GM18858 (cell line): ENCODE results near the gene ASTN2.

Experiments used
- ATAC-seq: cut with Tn5 transposase; IDR thresholded peaks from one replicate; pipeline ENCODE4 v1.9.1; 2021; ENCODE audit not compliant: unreplicated experiment

ASTN2 gene, protein sequence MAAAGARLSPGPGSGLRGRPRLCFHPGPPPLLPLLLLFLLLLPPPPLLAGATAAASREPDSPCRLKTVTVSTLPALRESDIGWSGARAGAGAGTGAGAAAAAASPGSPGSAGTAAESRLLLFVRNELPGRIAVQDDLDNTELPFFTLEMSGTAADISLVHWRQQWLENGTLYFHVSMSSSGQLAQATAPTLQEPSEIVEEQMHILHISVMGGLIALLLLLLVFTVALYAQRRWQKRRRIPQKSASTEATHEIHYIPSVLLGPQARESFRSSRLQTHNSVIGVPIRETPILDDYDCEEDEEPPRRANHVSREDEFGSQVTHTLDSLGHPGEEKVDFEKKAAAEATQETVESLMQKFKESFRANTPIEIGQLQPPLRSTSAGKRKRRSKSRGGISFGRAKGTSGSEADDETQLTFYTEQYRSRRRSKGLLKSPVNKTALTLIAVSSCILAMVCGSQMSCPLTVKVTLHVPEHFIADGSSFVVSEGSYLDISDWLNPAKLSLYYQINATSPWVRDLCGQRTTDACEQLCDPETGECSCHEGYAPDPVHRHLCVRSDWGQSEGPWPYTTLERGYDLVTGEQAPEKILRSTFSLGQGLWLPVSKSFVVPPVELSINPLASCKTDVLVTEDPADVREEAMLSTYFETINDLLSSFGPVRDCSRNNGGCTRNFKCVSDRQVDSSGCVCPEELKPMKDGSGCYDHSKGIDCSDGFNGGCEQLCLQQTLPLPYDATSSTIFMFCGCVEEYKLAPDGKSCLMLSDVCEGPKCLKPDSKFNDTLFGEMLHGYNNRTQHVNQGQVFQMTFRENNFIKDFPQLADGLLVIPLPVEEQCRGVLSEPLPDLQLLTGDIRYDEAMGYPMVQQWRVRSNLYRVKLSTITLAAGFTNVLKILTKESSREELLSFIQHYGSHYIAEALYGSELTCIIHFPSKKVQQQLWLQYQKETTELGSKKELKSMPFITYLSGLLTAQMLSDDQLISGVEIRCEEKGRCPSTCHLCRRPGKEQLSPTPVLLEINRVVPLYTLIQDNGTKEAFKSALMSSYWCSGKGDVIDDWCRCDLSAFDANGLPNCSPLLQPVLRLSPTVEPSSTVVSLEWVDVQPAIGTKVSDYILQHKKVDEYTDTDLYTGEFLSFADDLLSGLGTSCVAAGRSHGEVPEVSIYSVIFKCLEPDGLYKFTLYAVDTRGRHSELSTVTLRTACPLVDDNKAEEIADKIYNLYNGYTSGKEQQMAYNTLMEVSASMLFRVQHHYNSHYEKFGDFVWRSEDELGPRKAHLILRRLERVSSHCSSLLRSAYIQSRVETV (N-terminal part only)

DNA sequence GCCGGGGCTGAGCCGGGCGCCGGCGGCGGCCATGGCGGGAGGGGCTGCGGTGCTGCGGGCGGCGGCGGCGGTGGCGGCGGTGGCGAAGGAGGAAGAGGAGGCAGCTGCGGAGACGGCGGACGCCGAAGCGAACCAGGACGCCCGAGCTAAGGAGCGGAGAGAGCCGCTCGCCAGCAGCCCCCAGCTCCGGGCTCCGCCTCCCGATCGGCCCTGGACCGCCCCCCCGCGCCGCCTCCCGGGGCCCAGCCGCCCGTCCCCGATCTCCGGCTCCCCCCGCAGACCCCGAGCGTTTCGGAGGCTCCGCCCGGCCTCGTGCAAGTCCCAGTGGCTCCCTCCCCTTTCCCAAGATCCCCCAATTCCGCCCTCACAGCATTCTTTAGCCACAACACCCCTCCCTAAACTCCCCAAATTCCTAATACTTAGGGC, at the start of gene ASTN2:
Gene ASTN2, minus strand, starts transcription at position 152 of the 426 bp plus-strand sequence. Its CDS starts 119 bp downstream, at position 33.
- ATAC-seq: no peak

DNA sequence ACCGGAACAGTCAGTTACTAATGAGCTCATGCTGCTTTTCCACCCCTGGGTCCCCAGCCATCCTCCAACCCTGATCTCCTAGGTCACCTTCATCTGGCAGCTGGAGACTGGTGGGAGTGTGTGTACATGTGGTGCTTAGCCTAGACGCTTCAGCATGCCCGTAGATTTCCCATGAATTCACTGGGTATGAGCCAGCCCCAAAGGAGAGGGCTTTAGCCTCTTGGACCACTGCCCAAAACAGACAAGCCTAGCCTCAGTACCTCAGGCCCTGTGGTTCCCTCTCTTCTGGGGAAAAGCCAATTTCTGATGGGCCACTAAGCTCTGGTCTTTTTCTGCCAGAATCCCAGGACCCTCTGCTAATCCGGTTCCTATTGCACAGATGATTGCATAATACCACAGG, 48.0 kb upstream of the ASTN2 start:
- no peak for ATAC-seq

DNA sequence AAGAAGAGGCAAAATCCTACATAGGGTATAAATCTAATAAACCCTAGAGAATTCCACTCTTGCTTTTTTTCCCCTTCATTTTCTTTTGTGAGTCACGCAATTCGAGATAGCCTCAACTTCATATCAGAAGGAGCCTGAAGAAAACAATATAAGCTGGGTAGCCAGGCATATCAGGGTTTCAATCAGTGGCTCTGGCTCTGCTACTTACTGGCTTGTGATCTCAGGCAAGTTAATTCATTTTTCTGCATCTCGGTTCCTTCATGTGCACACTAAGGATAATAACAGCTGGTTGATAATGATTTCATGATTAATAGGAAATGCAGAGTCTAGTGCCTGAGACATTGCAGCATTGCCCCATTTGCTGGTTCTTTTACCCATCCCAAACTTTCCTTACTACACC, 46.5 kb upstream of the ASTN2 start:
- ATAC-seq: no peak

DNA sequence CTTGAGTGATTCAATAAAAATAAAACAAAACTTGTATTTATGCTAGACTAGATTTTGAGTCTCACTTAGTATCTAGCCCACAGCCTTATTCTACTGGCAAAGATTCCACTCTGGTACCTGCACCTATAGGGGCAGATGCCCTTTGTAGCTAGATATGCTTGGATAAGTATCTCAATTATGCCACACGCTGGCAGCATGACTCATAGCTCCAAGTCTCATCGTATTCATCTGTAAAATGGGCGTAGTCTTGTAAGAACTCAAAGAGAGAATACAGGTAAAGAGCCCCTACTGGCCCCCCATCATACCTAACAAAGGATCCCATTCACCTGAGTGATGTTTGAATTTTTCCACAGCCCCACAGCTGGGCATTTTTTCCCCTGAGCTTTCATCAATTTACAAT, 45.9 kb upstream of the ASTN2 start:
- no peak for ATAC-seq

DNA sequence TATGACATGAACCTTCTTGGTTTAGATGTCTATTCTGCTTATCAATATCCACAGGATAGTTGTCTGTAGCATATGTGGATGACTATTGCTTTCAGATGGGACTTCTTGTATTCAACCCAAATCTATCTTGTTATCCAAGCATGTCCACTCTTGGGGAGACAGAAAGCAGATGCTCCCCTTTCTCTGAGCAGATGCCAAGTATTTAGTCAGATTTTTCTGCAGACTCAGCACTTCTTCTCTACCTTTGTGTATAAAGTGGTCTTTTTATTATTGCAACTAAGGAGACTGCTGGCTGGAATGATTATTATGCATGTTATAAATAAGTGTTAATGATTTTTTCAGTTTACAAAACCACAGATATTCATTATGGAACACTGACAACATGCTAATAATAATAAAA, 45.1 kb upstream of the ASTN2 start:
- no peak for ATAC-seq

DNA sequence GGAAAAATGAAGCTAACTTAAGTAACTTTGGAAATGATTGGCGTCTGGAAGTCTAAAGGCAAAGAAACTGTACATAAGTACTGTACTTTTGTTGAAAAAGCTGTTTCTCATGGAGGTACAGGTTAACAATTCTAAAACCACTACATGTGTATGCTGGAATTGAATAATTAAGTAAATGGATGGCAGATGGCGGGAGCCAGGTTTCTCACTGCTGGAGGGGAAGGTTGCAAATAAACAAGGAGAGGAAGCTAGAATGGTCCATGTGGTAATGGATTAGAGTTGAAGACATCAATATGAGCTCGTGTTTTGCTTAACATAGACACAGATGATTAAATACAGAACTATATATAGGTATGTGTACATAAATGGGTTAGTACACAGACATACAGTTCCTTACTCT, 43.2 kb upstream of the ASTN2 start:
- no peak for ATAC-seq

DNA sequence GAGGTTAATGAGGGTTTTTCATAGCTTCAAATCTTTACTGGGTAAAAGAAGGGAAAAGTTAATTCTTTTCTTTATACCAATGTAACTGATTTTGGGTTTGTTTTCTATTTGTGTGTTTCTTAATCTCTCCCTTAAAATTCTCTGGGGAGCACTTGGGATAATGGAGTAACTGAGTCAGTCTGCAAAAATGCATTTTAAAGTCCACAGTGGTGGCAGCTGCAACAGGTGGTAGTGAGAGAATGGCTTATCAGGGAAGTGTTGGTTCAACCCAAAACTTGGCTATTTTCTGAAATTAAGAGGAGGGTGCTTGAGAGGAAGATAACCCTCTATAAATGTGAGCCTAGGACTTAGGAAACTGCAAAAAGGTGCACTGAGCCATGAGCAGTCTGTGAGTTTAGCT, 39.9 kb upstream of the ASTN2 start:
- no peak for ATAC-seq

DNA sequence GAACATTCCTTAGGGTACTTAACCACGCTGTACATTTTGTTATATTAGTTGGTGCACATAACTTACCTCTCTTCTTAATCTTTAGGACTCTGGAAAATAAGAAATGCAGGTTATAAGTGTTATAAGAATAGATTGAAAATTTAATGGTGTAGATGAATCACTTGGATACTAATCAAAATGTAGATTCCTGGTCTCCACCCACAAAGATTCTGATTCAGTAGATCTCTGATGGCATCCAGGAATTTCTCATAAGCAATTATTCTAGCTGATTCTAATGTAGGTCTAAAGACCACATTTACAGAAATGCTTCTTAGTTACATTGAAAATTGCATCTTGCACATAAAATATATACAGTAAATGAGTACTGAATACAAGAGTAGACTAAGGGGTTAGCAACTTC, 38.9 kb upstream of the ASTN2 start:
- ATAC-seq: no peak

DNA sequence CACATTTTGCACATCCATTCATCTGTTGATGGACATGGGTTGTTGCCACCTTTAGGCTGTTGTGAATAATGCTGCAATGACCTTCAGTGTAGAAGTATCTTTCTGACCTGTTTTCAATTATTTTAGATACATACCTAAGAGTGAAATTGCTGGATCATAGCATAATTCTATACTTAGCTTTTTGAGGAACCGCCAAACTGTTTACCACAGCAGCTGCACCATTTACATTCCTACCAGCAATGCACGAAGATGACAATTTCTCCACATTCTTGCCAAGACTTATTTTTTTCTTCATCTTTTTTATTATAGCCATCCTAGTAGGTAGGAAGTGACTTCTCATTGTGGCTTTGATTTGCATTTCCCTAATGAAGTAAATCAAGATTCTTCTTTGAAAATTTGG, 36.5 kb upstream of the ASTN2 start:
- ATAC-seq: no peak

DNA sequence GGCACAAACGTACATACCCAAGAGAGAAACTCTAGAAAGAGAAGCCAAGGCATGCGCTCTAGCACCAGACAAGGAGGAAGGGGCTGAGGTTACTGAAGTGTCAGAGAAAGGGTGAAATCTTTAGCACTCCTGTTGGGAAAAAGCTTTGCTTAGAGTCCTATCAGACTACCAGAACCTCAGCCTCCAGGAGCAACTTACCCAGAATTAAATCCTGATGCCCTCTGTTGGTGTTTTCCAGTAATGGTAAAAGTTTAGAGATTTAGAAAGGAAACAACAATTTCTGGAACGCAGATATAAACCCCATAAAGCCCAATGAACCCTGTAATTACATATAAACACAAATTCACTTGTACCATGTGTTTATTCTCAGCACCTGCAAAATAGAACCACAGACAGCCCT, 33.2 kb upstream of the ASTN2 start:
- ATAC-seq: no peak

DNA sequence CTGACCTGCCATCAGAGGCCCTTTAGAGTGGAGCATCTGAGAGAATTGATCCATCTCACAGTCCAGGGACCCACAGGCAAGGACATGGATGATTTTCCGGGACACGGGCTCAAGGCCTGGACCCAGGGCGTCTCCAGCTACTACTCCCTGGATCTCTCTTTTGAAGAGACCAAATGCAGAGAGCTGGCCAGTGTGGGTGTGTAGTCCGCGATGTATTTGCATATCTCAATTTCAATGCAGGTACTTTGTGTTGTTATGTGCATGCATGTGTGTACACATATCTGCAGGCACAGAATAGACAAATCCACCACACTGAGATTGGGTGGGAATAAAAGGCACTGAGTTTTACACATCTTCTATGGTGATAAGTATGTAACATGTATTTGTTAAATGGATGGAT, 30.8 kb upstream of the ASTN2 start:
- ATAC-seq: no peak

DNA sequence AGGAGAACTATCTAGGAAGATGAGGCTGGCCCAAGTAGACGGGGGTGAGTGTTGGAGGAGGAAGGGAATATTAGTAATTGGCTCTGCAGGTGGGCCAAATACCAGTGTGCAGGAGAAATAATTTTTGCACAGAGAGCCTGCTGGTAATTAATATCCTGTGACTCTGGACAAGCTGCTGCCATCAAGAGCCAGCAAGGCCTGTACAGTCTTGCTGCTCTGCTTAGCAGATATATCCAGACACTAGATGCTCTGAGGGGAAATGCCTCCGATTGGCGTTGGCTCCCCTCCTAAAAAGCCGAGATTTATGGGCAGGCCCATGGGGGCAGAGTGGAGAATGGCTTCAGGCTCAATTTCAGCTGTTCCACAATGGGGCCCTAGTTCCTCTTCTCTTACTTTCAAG, 29.6 kb upstream of the ASTN2 start:
- ATAC-seq: no peak

DNA sequence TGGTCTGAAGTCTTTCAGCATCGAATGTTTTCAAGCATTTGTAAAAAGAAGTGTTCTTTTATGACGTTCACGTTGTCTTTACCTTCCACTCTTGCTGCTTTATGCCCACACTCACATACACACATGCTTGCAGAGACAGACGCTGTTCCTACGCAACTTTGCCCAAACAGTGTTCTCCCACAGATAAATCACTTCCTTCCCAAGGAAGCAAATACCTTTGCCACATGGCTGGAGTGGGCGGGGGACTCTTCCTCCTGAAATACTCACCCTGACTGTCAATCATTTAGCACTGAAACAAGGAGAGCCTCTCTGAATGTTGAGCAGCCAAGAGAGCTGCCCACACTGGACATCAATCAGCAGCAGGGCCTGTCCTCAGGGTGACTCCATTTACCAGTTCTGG, 22.4 kb upstream of the ASTN2 start:
- ATAC-seq: no peak

DNA sequence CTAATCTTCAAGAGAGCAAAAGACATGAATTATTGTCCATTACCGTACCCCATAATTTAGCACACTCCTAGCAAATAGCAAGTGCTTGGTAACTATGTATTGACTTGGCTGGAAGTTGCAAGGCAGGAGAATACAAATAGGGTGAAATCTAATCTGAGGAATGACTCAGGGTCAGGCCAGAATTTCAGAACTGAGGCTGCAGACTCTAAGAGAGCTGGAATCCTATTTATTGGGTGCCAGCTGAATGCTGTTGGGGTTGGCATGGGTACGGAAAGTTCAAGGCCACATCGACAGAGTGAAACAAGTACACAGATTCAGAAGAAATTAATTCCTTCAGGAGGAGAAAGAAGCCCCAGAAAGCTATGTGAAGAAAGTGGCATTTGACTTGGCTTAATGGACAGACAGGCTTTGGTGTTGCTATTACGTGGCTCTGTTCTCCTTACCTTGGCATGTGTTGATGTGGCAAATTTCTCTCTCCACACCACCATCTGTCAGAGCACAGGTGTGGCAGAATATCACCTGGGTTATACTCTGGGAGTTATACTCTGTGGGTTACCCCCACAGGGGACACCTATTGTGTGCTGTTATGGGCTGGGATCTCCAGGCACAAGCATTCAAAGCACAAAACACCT, 20.9 kb upstream of the ASTN2 start:
- no peak for ATAC-seq

DNA sequence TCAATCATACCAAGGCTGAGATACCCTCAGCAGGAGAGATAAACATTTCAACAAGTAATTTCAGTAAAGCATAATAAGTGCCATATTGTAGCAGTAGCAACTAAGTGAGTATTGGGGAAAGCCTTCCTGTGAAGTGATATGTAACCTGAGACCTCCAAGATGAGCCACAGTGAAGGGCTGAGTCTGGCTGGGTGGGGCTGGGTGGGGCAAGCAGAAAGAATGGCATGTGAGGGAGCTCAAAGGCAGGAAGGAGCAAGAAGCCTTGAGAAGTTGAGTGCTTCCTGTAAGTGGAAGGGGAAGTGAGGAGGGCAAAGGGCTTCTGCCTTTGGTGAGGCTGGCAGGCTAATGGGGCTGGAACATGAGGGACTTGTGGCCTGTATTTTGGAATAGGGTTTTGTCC, 19.7 kb upstream of the ASTN2 start:
- no peak for ATAC-seq

DNA sequence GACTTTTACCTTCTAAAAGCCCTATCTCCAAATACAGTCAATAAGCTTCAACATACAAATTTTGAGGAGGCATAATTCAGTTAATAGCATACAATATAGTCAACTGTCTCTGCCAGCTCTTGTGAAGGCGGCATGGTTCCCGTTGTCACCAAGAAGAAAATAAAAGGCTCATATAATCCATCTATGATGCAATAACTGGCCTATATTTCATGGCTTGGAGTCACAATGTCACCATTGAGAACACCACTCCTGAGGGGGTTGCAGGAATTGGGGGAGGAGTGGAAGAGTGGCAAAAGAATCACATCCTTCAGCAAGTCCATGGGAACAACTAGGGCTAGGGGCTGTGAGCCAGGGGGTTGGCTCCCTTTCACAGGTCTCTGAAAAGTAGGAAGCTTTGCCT, 16.0 kb upstream of the ASTN2 start:
- no peak for ATAC-seq

DNA sequence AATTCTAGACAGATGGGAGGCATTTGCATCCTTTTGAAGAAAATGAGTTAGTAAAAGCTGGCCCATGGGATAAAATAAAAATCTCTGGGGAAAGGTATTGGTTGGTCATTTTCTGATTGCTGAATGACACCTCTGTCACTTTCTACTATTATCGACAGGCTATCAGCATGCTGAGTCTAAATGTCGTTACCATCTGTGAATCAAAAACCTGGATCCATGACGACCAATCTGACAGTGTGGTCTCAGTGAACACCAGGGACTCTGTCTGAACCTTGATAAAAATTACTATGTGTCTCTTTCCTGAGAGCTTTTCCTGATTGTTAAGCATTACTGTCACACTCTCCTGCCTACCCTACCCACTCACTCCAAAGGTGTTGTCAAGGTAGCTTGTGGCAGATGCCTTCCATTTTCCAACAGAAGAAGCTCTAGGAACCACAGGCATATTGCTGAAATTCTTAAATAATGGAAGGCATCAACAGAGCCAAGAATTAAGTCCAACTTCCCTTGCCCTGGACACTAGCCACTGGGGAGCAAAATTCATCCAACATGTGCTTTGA, 12.6 kb upstream of the ASTN2 start:
- no peak for ATAC-seq

DNA sequence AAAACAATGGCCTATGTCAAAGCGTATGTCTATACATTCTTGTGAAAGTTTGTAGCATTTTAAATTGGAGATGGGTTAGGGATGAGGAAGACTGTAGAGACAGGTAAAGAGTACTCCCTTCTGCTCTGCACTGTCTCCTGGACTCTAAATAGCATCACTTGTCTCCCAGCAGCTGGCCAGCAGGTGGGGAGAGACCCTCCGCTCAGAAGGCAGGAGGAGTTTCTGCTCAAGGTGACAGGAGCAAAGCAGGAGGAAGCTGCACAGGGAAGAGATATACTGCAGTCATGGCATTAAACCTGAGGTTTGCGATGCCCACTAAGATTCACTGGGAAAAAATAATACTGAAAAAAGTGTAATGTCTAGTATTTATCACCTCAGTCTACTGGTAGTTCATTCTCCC, 10.7 kb upstream of the ASTN2 start:
- no peak for ATAC-seq

DNA sequence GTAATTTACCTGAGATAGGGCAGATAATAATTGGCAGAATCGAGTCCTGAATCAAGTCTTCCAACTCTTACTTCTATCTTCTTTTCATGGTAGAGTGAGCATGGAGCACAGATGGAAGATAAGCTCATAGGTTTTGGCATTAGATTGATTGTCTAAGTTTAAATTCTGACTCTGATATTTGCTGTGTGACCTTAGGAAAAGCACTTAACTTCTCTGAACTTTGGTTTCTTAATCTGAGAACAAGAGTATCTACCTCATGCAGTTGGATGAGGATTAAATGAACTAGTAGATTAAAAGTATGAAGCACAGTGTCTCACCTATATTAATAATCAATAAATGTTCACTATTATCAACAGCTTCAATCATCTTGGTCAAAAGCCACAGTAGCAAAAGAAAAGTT, 9.4 kb upstream of the ASTN2 start:
- ATAC-seq: no peak

DNA sequence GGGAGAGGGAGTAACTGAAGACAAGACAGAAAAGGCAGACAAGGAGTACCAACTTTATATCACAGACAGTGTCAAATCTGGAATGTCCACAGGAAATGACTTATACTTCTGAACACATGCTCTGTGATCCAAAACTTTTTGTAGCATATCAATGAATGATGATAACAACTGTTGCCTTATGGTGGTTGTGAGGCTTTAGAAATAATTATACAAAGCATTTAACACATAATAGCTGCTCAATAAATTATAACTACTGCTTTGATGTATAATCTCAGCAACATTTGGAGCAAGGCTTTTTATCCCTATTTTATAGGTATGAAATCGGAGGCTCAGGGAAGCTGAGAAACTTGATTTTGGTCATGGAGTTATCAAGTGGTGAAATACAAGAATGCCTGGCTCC, 3.3 kb upstream of the ASTN2 start:
- ATAC-seq: no peak

DNA sequence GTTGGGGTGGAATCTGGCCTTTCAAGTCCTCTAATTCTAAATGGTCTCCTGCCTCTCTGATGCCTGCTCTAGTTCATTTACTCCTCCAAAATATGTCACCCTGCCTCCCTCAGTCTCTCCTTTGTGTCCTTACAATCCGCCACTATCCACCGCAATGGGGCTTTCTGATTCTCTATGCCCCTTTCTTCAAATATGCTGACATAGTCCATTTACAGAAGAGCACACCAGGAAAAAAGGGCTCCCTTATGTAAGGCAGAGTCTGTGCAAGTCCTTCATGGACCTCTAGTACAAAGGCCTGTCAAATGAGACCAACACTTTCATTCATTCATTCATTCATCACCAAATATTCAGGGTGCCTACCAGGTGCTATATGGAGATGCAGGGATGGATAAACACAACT, 2.0 kb upstream of the ASTN2 start:
- ATAC-seq: no peak
